IPS-NIHi11 (cell line): ENCODE data around the gene CLIC6.

Experiments used
- DNase-seq: peaks from one replicate; pipeline ENCODE4 v3.0.0; 2012; ENCODE audit warnings: mixed read lengths, low spot score

CLIC6 gene

DNA sequence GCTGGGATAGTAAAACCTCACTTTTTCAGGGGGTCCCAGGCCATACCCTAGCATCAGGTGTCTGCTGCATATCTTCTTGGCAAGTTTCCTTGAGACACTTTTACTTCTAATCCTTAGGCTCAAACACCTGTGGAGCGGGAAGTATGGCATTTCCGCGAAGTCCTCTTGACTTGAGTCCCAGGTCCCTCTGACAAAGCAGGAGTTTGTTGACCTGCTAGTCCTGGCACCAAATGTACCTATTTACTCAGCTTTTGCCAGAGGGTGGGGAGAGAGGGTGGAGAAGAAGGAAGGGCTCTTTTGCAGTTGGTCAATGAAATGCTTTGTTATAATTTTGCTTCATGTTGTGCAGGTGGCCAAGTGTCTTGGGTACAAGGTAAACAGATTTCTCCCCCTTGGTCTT, 59.7 kb downstream of the CLIC6 start:
- no peak for DNase-seq

DNA sequence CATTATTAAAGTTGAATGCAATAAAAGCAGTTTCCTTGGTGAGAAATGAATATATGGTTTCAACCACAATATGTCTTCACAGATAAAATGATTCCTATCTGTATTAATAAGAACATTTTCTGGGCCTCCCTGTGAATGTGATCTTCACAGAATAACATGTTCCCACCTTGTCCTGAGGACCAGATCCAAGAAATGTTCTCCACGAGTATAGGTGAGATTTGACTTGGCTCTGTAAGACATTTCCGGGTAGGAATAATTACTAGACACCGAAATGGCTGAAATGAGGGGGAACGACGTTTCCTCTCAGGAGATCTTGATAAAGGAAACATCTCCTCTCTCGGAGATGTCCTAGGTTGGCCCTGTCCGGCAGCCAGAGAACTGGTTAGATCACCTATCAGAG, 61.4 kb downstream of the CLIC6 start:
- DNase-seq, result no peak

GRCh38 chr21:34730756-34731445, 62.1 kb downstream of the CLIC6 start:
- no peak for DNase-seq

GRCh38 chr21:34732388-34732821, 63.6 kb downstream of the CLIC6 start:
- no peak for DNase-seq

DNA sequence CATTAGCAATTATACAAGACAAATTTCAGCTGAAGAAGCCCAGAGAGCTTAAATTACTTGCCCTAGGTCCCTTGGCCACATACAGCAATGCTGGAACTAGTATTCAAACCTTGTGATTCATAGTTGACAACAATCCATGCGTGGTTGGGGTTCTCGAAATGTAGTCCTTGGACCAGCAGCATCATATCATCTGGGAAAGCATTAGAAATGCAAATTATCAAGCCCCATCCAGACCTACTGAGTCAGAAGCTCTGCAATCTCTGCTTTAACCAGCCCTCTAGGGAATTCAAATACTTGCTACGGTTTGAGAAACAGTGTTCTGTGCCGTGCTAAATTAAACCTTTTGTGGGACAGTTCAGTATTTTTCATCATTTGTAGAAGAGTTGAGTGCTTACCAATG, 65.1 kb downstream of the CLIC6 start:
- DNase-seq, result no peak

DNA sequence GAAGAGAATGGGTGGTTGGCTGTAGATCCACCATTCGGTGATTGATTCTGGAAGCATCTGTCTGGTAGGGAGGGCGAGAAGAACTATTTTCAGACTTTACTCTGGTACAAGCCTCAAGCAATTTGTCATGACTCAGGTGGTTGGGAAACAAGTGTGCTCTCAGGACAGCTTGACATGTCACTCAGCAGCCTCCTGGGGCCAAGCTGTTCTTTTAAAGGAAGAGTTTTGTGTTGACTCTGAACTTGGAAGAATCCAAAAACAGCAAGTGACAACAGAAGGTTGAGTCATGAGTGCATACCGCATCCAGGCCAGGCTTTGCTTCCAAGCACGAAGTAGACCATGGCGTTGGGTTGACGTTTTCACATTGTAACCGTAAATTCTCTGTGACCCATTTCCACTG, 65.9 kb downstream of the CLIC6 start:
- no peak for DNase-seq

GRCh38 chr21:34736116-34736874, 67.5 kb downstream of the CLIC6 start:
- no peak for DNase-seq

DNA sequence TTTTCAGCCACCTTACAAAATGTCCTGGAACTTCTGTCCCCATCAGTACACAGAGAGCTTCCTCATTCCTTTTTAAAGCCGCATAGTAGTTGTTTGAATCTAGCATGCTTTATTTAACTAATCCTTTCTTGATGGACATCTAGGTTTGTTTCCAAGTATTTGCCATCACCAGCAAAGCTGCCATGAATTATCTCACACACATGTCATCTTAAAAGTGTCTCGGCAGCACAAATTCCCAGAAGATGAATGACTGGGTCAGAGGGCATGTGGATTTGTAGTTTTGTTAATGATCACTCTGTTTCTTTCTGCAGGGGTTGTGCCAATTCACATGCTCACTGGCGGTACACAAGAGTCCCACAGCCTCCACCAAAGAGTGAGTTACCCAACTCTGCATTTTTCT, 68.3 kb downstream of the CLIC6 start:
- DNase-seq, result no peak

DNA sequence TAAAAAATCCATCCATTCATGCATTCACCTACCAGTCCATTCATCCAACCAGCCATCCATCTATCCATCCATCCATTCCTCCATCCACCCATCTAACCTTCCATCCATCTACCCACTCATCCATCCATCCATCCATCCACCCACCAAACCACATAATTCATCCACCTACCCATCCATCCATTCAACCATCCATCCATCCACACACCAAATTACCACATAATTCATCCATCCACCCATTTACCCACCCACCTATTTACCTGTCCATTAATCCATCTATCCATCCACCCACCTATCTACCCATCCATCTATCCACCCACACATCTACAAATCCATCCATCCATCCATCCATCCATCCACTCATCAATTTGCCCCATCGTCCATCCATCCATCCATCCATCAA, 71.4 kb downstream of the CLIC6 start:
- DNase-seq, result no peak

DNA sequence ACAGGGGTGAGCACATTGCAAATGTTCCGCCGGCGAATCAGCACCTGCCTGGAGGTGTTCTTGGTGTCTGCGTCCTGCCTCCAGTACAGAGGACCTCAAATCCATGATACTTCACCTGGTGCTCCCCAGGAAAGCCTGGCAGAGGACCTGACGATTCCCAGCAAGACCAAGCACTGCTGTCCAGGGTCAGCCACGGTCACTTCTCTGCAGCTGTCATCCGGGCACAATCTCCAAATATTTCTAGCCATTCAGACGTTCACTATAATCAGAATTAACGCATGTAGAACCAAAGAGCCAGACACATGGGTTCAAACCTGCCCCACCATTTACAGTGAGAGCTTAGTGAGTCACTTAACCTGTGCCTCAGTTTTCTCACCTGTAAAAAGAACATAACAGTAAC, 74.5 kb downstream of the CLIC6 start:
- no peak for DNase-seq

GRCh38 chr21:34743831-34744230, 75.0 kb downstream of the CLIC6 start:
- DNase-seq, result no peak

DNA sequence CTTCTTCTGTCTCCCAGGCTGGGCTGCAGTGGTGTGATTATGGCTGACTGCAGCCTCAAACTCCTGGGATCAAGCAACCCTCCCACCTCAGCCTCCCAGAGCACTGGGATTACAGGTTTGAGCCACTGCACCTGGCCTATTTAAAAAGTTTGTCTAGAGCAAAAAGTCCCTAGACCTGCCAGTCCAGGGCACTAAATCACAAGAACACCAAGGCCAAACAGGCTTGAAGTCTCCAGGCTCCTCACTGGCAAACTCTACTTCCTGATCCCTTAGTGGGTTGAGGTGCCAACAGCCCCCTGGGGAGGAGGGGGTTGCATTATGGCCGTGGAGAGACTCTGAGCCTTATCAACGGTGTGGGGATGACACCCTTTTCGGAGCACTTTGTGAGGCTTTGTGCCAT, 76.0 kb downstream of the CLIC6 start:
- DNase-seq, result no peak

- DNase-seq, result peak; percentile 86
Observed at GRCh38 chr21:34745557-34746255, 76.9 kb downstream of the CLIC6 start.

DNA sequence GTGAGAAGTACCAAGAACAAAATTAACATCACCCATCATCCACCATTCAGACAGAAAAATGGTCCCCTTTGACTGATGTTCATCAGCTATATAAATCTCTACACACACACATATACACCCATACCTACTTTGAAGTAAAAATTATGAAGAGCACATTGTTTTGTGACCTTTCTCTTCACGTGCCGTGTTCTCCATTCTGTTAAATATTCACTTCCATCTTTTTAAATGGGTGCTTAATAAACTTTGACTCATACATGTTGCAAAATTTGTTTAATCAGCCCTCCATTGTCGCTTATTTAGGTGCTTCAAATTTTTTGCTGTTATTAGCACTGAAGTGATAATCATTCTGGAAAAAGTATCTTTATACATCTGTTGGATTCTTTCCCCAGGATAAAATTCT, 80.1 kb downstream of the CLIC6 start:
- no peak for DNase-seq

DNA sequence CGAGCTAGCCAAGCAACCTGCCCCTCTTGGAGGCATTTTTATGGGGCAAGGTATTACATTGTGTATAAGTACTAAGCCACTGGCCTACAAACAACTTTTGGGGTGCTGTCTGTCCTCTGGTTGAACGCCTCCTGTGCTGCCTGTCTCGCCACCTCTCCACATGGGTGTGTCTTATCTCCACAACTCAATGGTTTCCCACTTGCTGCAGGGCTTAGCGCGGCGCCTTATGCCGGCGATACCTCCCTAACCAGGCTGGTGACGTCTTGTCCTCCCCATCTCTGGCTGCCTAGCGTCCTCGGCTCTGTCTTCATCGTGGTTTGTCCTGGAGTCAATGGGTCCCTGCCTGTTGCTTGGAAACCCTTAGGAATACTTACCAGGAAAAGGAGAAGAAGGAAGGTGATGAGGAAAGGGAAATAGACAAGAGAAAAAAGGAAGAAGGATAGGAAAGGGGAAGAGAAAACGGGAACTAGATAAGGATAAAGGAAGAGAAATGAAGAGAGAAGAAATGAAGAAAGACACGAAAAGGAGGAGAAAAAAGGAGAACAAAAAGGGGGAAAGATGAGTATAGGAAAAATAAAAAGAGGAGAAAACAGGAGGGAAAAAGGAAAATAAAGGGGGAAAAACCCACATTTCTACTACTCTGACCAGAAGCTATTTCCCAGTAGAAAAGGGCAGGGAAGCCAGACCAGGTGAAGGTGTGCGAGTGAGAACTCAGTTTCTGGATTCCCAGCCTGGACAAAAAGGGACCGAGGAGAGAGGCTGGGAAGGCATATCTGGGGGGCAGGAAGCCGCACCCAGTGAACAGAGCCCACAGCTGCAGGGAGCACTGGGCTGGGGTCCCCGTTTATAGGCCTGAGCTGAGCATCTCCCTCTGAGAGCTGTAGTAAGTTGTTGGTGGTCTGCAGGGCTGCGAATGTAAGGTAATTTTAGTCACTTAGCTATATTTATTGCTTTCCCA, 86.2 kb downstream of the CLIC6 start:
- DNase-seq, result no peak

- no peak for DNase-seq
Observed at GRCh38 chr21:34761758-34762330, 93.0 kb downstream of the CLIC6 start.

DNA sequence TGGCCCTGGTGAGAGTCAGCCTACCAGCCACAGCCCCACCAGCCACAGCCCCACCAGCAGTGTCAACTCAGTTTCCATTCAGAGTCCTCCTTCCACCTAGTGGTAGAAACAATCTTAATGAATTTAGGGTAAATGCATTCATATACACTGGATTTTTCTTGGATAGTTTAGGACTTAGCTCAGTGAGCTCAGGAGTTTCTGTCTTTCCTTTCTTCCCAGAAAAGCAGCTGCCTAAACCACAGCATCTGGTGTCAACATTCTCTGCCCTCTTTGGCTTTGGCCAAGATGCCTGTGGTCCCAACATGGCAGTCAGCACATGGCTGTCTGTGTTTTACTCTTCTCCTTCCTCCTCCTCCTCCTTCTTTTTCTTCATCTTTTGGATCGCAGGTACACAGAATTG, 94.0 kb downstream of the CLIC6 start:
- no peak for DNase-seq

DNA sequence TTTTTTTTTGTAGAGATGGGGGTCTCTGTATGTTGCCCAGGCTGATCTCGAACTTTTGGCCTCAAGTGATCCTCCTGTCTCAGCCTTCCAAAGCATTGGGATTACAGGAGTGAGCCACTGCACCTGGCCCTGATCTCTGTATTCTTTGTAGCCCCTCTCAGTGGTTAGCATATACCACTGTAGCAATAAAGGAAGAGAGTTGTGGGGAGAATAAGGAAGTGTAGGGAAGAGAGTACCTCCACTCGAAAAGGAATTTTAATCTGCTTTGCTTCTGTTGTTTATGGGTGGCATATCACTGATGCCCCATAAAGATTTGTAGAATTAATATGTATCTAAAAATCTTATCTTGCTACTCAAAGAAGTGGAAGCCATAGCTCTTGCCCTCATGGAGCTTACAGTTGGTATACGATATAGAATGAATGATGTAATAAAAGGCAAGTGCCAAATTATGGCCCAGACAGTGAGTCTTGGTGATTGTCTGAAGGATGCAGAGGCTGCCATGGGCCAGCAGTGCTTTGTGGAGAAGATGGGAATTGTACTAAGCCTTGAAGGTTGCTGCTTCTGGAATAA, 96.0 kb downstream of the CLIC6 start:
- DNase-seq, result no peak

GRCh38 chr21:34765619-34766018, 96.8 kb downstream of the CLIC6 start:
- DNase-seq, result no peak

DNA sequence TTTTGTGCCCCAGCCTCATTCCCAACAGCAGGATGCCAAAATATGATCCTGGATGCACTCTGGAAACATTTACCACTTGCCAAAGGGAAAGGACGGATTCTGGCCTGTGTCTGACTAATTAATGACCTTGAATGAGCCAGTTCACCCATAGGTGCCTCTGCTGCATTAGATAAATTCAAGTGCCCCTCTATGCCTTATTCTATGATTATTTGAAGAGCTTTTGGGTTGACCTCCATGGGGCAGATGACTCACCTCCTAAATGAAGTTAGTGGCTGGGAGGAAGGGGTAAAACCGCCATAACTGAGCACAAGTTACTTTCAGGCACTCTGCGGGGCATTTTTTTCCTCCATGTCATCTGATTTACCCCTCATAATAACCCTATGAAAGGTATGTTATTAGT, 98.1 kb downstream of the CLIC6 start:
- DNase-seq, result no peak
